Measurements from ENCODE around the gene CCDC15. TPM values are rescaled to one million over a fixed set of nuclear protein-coding genes. Genes with fewer than 3 reads are reported as not detected.

Gene CCDC15
- total and polyA plus RNA-seq, 2 of the 13 experiments (the other 11 are each of a cell fraction or from before 2014, with no cell fraction given), result 2.2 to 4.6 TPM

GRCh38 chr11:125072218-125072960 is 118.4 kb downstream of the CCDC15 start (continued):
- TF ChIP-seq ZNF572 (CRISPR knock-in tag; IDR thresholded peaks at IDR 0.05), result no peak
- TF ChIP-seq ZNF652 (CRISPR knock-in tag; IDR thresholded peaks at IDR 0.05; ENCODE audit: borderline replicate concordance, low read depth), result 0 out of 2 replicates have a peak, but pooled peaks have one; percentile 23
- TF ChIP-seq ZNF576 (CRISPR knock-in tag; IDR thresholded peaks at IDR 0.05), result no peak
- TF ChIP-seq SALL2 (CRISPR knock-in tag; IDR thresholded peaks at IDR 0.05), result no peak
- no peak for TF ChIP-seq SNRNP70 (IDR thresholded peaks at IDR 0.05; ENCODE audit: low read depth, low read length)
- TF ChIP-seq ZFY (CRISPR knock-in tag; IDR thresholded peaks at IDR 0.05), result peak; percentile 52; the same call in 1 of the 2 replicates
- no peak for TF ChIP-seq MAFF (IDR thresholded peaks at IDR 0.05; ENCODE audit: low read depth, low read length)
- no peak for TF ChIP-seq ZSCAN5A (CRISPR knock-in tag; IDR thresholded peaks at IDR 0.05; ENCODE audit: borderline replicate concordance)

- Histone ChIP-seq H4K20me1 (ENCODE audit: insufficient read depth, low read length) (no peaks in the 10 kb centered on the region), H3K4me2 (ENCODE audit: low read depth, low read length) (peak overlapping the region; percentile 77; the same call in 1 of the 2 replicates), H3K27ac (ENCODE audit: extremely low read length, insufficient read depth, low read length) (no peak overlapping the region), H3K36me3 (replicated peaks in 1 of 2; ENCODE audit: control insufficient read depth in 1 of 2, insufficient read depth in 2 of 2, low read length in 2 of 2) (no peaks in the 10 kb centered on the region), H3K9ac (ENCODE audit: insufficient read depth, low read depth, low read length) (no peak overlapping the region), H3K9me3 (ENCODE audit: low read length) (no peaks in the 10 kb centered on the region), H3K4me3 (replicated peaks in 1 of 3; ENCODE audit: insufficient read depth in 1 of 3, low read depth in 2 of 3, low read length in 3 of 3) (no peak overlapping the region), H3K4me1 (ENCODE audit: insufficient read depth, low read length) (peaks cover 65% of the 10 kb centered on the region), H2AFZ (ENCODE audit: low read length) (no peak overlapping the region), H3K79me2 (ENCODE audit: insufficient read depth, low read length) (no peaks in the 10 kb centered on the region), H3K27me3 (ENCODE audit: control insufficient read depth in 1 of 2, insufficient read depth in 2 of 2, low read length in 2 of 2) (peaks cover 0 to 4% of the 10 kb centered on the region in 2 experiments; a peak in 1 of 5 replicates)
- DNase-seq (ENCODE audit: low spot score), result no peak
- no peak for TF ChIP-seq ZNF597 (CRISPR knock-in tag; IDR thresholded peaks at IDR 0.05)
- TF ChIP-seq SIN3B (IDR thresholded peaks at IDR 0.05; ENCODE audit: low read length), result no peak
- TF ChIP-seq SP1 (IDR thresholded peaks at IDR 0.05), result no peak
- no peak for TF ChIP-seq SP1 (CRISPR knock-in tag; IDR thresholded peaks at IDR 0.05)
- TF ChIP-seq ZNF513 (CRISPR knock-in tag; conservative IDR thresholded peaks at IDR 0.05), result no peak
- no peak for TF ChIP-seq TOPORS (CRISPR knock-in tag; IDR thresholded peaks at IDR 0.05)
- no peak for ATAC-seq
- intact Hi-C loops (cut with micrococcal nuclease; ENCODE audit: unreplicated experiment) (no loop called here), in situ Hi-C loops (cut with HindIII; ENCODE audit: extremely low pct_ligation_motif_present, low pct_unique_long_range_greater_than_20kb) (no loop called here)
- 82% methylated on average over 2 of the region's 12 CpGs for WGBS (ENCODE audit: low lambda C conversion rate)
- ChIA-PET CTCF (ENCODE audit: low intra/inter-chr PET ratio, low total read pairs) (no interaction called here), POLR2A (interaction anchor here (0.9 to 2.9 kb wide), 4 partner anchors 10 to 119 kb away, joined by 3 to 9 read pairs (median 7); partner anchors contain the start of genes CCDC15, SLC37A2 and TMEM218)
- no TSS peak for BruUV-seq (replicated peaks)
- FAIRE-seq, result no peak
These were observed 119.1 kb downstream of the CCDC15 start for GRCh38 chr11:125072961-125073590.

Measured in HepG2 (cell line).